ENCODE results near the gene BBS5.

Gene BBS5

GRCh38 chr2:169509298-169509885 is 30.1 kb downstream of the BBS5 start, which contains the start of gene KLHL41:
TSS of gene KLHL41 (plus strand) at chr2:169509702. CDS start at chr2:169509779, 77 bp downstream.
- no peak for TF ChIP-seq CTCF (IDR thresholded peaks at IDR 0.05)
- Histone ChIP-seq H3K4me3 (no peak within 1 kb of the TSS), H3K36me3 (peaks cover 12 to 13% (median 13%) of the 10 kb centered on the region in 3 donors), H3K27me3 (no peaks in the 10 kb centered on the region), H3K9me3 (no peaks in the 10 kb centered on the region), H3K27ac (no peak within 1 kb of the TSS), H3K4me1 (peaks cover 0 to 34% (median 3%) of the 10 kb centered on the region in 4 donors)
- intact Hi-C loops (cut with DNase I; ENCODE audit: low total_unique reads), result no loop called here
- DNase-seq, result no peak

- no peak for TF ChIP-seq CTCF (IDR thresholded peaks at IDR 0.05)
- peaks cover 6 to 7% (median 7%) of the 10 kb centered on the region in 3 donors for H3K36me3 ChIP-seq
Measured at GRCh38 chr2:169509955-169510354, 30.7 kb downstream of the BBS5 start.

GRCh38 chr2:169510496-169510895 is 31.2 kb downstream of the BBS5 start:
- Histone ChIP-seq H3K4me1 (peaks cover 0 to 34% (median 3%) of the 10 kb centered on the region in 4 donors), H3K36me3 (peaks cover under 1 to 2% (median 2%) of the 10 kb centered on the region in 3 donors), H3K9me3 (no peaks in the 10 kb centered on the region), H3K27me3 (no peaks in the 10 kb centered on the region), H3K27ac (no peak overlapping the region), H3K4me3 (no peak overlapping the region)
- DNase-seq, result no peak
- intact Hi-C loops (cut with DNase I; ENCODE audit: low total_unique reads), result no loop called here
- TF ChIP-seq CTCF (IDR thresholded peaks at IDR 0.05), result no peak

More at GRCh38 chr2:169509955-169510354, 30.7 kb downstream of the BBS5 start:
- no peak overlapping the region for H3K4me3 ChIP-seq
- peaks cover 0 to 34% (median 3%) of the 10 kb centered on the region in 4 donors for H3K4me1 ChIP-seq
- H3K9me3 ChIP-seq, result no peaks in the 10 kb centered on the region
- H3K27me3 ChIP-seq, result no peaks in the 10 kb centered on the region
- no peak overlapping the region for H3K27ac ChIP-seq
- intact Hi-C loops (cut with DNase I; ENCODE audit: low total_unique reads), result no loop called here
- no peak for DNase-seq

DNA sequence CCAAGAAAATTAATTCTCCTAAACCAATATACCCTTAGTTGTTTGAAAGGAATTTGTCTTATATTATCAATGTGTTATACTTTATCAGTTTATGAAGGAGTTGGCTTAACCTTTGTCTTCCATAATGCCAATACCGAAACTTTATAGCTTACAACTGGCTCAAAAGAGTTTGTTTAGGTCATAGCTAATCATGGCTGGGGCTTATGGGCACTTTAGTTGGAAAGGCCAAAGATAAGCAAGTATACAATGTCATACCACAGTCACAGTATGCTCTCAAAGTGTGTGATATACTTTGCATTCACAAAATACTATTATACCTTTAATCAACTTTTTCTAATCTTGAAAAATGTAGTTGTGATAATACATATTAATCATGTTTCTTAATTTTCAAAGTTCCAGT is 32.5 kb downstream of the BBS5 start:
- H3K4me3 ChIP-seq, result no peak overlapping the region
- H3K27ac ChIP-seq, result no peak overlapping the region
- no peak for DNase-seq
- no peaks in the 10 kb centered on the region for H3K27me3 ChIP-seq
- H3K4me1 ChIP-seq, result peaks cover 0 to 34% (median 3%) of the 10 kb centered on the region in 4 donors
- H3K36me3 ChIP-seq, result no peaks in the 10 kb centered on the region
- no peaks in the 10 kb centered on the region for H3K9me3 ChIP-seq
- TF ChIP-seq CTCF (IDR thresholded peaks at IDR 0.05), result no peak
- intact Hi-C loops (cut with DNase I; ENCODE audit: low total_unique reads), result no loop called here

- Histone ChIP-seq H3K27me3 (no peaks in the 10 kb centered on the region), H3K27ac (no peak overlapping the region), H3K4me3 (no peak overlapping the region), H3K4me1 (peaks cover 0 to 34% (median 3%) of the 10 kb centered on the region in 4 donors), H3K36me3 (no peaks in the 10 kb centered on the region), H3K9me3 (no peaks in the 10 kb centered on the region)
- no peak for TF ChIP-seq CTCF (IDR thresholded peaks at IDR 0.05)
- DNase-seq, result no peak
- intact Hi-C loops (cut with DNase I; ENCODE audit: low total_unique reads), result no loop called here
Measured at GRCh38 chr2:169512525-169512924, 33.2 kb downstream of the BBS5 start.
